Measurements from ENCODE around the gene ZNF319. TPM values are rescaled to one million over a fixed set of nuclear protein-coding genes. Genes with fewer than 3 reads are reported as not detected.

Gene ZNF319
- polyA plus RNA-seq, 3 donors, result 1.9 to 11.5 (median 4.7) TPM

DNA sequence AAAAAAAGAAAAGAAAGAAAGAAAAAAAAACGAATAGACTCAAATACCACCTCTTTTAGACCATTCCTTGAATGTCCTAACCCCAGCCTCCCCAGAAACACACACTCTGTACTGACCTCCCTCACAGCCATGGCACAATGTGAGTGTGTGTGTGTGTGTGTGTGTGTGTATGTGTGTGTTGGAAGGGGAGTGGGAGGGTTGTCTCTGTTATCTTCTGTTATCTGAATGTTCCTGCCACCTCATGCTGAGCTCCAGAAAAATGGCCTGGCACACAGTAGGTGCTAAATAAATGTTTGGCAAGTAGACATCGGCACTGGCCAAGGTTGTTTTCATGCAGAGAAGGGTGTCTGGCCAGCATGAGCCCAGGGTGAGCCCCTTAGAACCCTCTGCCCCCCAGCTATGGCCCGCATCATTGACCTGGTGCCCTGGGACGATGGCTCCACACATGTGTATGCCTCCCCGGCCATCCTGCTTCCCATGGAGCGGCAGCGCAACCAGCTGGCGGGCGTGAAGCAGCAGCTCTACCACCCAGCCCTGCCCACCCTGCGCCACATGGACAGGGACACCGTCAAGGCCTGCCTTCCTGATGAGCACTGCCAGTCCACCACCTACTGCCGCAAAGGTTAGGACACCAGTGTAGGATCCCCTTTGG lies 22.9 kb downstream of the ZNF319 start:
- TF ChIP-seq, protein P1, sequence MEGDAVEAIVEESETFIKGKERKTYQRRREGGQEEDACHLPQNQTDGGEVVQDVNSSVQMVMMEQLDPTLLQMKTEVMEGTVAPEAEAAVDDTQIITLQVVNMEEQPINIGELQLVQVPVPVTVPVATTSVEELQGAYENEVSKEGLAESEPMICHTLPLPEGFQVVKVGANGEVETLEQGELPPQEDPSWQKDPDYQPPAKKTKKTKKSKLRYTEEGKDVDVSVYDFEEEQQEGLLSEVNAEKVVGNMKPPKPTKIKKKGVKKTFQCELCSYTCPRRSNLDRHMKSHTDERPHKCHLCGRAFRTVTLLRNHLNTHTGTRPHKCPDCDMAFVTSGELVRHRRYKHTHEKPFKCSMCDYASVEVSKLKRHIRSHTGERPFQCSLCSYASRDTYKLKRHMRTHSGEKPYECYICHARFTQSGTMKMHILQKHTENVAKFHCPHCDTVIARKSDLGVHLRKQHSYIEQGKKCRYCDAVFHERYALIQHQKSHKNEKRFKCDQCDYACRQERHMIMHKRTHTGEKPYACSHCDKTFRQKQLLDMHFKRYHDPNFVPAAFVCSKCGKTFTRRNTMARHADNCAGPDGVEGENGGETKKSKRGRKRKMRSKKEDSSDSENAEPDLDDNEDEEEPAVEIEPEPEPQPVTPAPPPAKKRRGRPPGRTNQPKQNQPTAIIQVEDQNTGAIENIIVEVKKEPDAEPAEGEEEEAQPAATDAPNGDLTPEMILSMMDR (IDR thresholded peaks at IDR 0.05), result no peak
- intact Hi-C loops (cut with micrococcal nuclease), result no loop called here
- Histone ChIP-seq H3K4me1 (ENCODE audit: control insufficient read depth in 1 of 2, insufficient read depth in 2 of 2, low read length in 2 of 2) (no peaks in the 10 kb centered on the region), H3K4me2 (replicated peaks; ENCODE audit: extremely low read depth, low read length, poor library complexity, severe bottlenecking) (no peak overlapping the region), H3K36me3 (replicated peaks in 1 of 2; ENCODE audit: control insufficient read depth in 1 of 2, insufficient read depth in 2 of 2, low read length in 2 of 2) (no peaks in the 10 kb centered on the region), H3K27me3 (ENCODE audit: control insufficient read depth in 2 of 2, insufficient read depth in 2 of 2, low read length in 2 of 2) (no peaks in the 10 kb centered on the region), H4K20me1 (ENCODE audit: insufficient read depth, low read length) (no peaks in the 10 kb centered on the region), H2AFZ (ENCODE audit: insufficient read depth, low read depth, low read length, poor library complexity, severe bottlenecking) (no peak overlapping the region), H3K79me2 (ENCODE audit: insufficient read depth, low read length) (no peaks in the 10 kb centered on the region), H3K9me3 (replicated peaks in 1 of 2; ENCODE audit: control insufficient read depth in 1 of 2, insufficient read depth in 1 of 2, low read length in 2 of 2) (no peaks in the 10 kb centered on the region), H3K4me3 (replicated peaks in 1 of 3; ENCODE audit: low read depth in 2 of 3, low read length in 3 of 3) (no peak overlapping the region), H3K9ac (ENCODE audit: insufficient read depth, low read length, poor library complexity, severe bottlenecking) (no peak overlapping the region), H3K27ac (ENCODE audit: low read depth in 1 of 2, low read length in 2 of 2) (no peak overlapping the region)
- no peaks in the 10 kb centered on the region for H3K36me3 Mint-ChIP-seq
- no peaks in the 10 kb centered on the region for H3K9me3 Mint-ChIP-seq
- no peaks in the 10 kb centered on the region for H3K4me1 Mint-ChIP-seq
- 89% methylated on average over 10 of the region's 12 CpGs for WGBS (ENCODE audit: insufficient coverage)
- H3K27ac Mint-ChIP-seq, result no peak overlapping the region
- peaks cover 2 to 8% (median 6%) of the 10 kb centered on the region in 3 donors for H3K27me3 Mint-ChIP-seq (ENCODE audit: low read depth in 3 of 3)
- H3K4me3 Mint-ChIP-seq, result no peak overlapping the region
- DNase-seq, result no peak

DNA sequence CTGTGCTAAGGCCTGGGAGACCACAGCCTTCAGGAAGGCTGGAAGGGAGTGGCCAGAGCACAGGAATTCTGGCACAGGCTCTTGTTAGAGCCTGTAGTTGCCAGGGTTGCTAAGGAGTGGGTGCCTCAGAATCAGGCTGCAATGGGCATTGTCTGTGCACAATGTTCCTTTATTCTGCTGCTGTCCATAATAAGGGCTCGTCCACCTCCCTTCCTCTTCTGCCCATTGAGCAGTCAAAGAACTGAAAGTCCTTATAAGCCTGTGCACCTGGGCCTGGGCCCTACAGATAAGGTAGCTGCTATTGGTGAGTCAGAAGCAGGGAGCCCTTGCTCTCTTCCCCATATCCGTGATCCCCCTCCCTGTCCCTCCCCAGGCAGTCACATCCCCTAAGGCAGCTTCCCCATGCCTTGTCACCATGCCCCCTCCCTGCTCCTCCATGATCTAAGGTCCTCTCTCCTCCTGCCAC lies 24.1 kb downstream of the ZNF319 start:
- Histone ChIP-seq H3K4me1 (ENCODE audit: control insufficient read depth in 1 of 2, insufficient read depth in 2 of 2, low read length in 2 of 2) (no peaks in the 10 kb centered on the region), H3K4me3 (replicated peaks in 1 of 3; ENCODE audit: low read depth in 2 of 3, low read length in 3 of 3) (no peak overlapping the region), H3K4me2 (replicated peaks; ENCODE audit: extremely low read depth, low read length, poor library complexity, severe bottlenecking) (no peak overlapping the region), H3K27me3 (ENCODE audit: control insufficient read depth in 2 of 2, insufficient read depth in 2 of 2, low read length in 2 of 2) (no peaks in the 10 kb centered on the region), H4K20me1 (ENCODE audit: insufficient read depth, low read length) (no peaks in the 10 kb centered on the region), H3K36me3 (replicated peaks in 1 of 2; ENCODE audit: control insufficient read depth in 1 of 2, insufficient read depth in 2 of 2, low read length in 2 of 2) (no peaks in the 10 kb centered on the region), H3K9ac (ENCODE audit: insufficient read depth, low read length, poor library complexity, severe bottlenecking) (no peak overlapping the region), H3K9me3 (replicated peaks in 1 of 2; ENCODE audit: control insufficient read depth in 1 of 2, insufficient read depth in 1 of 2, low read length in 2 of 2) (no peaks in the 10 kb centered on the region), H3K27ac (ENCODE audit: low read depth in 1 of 2, low read length in 2 of 2) (no peak overlapping the region), H3K79me2 (ENCODE audit: insufficient read depth, low read length) (no peaks in the 10 kb centered on the region), H2AFZ (ENCODE audit: insufficient read depth, low read depth, low read length, poor library complexity, severe bottlenecking) (no peak overlapping the region)
- DNase-seq, result no peak
- H3K27ac Mint-ChIP-seq, result no peak overlapping the region
- WGBS (ENCODE audit: insufficient coverage), result no CpG with 5 or more reads among the region's 2 CpGs
- no peak overlapping the region for H3K4me3 Mint-ChIP-seq
- no peaks in the 10 kb centered on the region for H3K36me3 Mint-ChIP-seq
- H3K27me3 Mint-ChIP-seq (ENCODE audit: low read depth in 3 of 3), result peaks cover 2 to 6% (median 3%) of the 10 kb centered on the region in 3 donors
- peaks cover 0 to 1% (median 0%) of the 10 kb centered on the region in 7 donors for H3K9me3 Mint-ChIP-seq
- H3K4me1 Mint-ChIP-seq, result peaks cover 3% of the 10 kb centered on the region
- TF ChIP-seq, protein P1 (IDR thresholded peaks at IDR 0.05), result no peak
- intact Hi-C loops (cut with micrococcal nuclease), result no loop called here

Measured in CD14-positive monocyte (primary cell).